Tibial artery (tissue), 4 donors: ENCODE data around the gene SECTM1.
"Not testable (repeated sequence)": the region's sequence is repeated elsewhere in the genome, so short reads cannot be mapped to it uniquely, and the experiment has no call there.

Source experiments
- DNase-seq, 2 donors: peaks; one replicate each; pipeline ENCODE4 v3.0.0-alpha.2; 2019
- H3K27ac ChIP-seq, 2 donors: fragments of 200-600 bp; sonication (generic) in 1 of 2; 1 replicate in 1 of 2; 2 replicates in 1 of 2; pipeline ENCODE4 v1.5.1; 2018 to 2019; ENCODE audit warnings: mild to moderate bottlenecking in 1 of 2
- H3K27me3 ChIP-seq, 2 donors: fragments of 200-600 bp; sonication (generic) in 1 of 2; one replicate each; pipeline versions ENCODE4 v1.5.1 to v1.6.0; 2016 to 2019
- H3K36me3 ChIP-seq, 3 donors: fragments of 200-600 bp; sonication (generic) in 2 of 3; one replicate each; pipeline ENCODE4 v1.5.1; 2016 to 2019; ENCODE audit warnings: mild to moderate bottlenecking in 2 of 3
- H3K4me1 ChIP-seq, 4 donors: fragments of 200-600 bp; sonication (generic) in 2 of 4; 1 replicate in 3 of 4; 2 replicates in 1 of 4; pipeline ENCODE4 v1.5.1; 2016 to 2019
- H3K4me3 ChIP-seq, 2 donors: fragments of 200-600 bp; sonication (generic) in 1 of 2; 1 replicate in 1 of 2; 2 replicates in 1 of 2; pipeline ENCODE4 v1.5.1; 2018 to 2019; ENCODE audit warnings: mild to moderate bottlenecking in 2 of 2
- H3K9me3 ChIP-seq, 3 donors: fragments of 200-600 bp; sonication (generic) in 1 of 3; one replicate each; pipeline ENCODE4 v1.5.1; 2016 to 2019
- intact Hi-C: fragments of 100-400 bp; cut with DNase I; formaldehyde crosslinking; loops from one replicate; pipeline ENCODE4 v1.15.0; 2023; ENCODE audit warnings: low total_unique reads
- TF ChIP-seq, protein P1 (sequence below), 2 experiments: fragments of 200-600 bp in 1 of 2; fragments of 450-650 bp in 1 of 2; IDR thresholded peaks; one replicate each; pipeline ENCODE4 v1.5.1; 2017 to 2019; ENCODE audit warnings: antibody characterized with exemption in 2 of 2, mild to moderate bottlenecking in 1 of 2, moderate library complexity in 1 of 2

Gene SECTM1

DNA sequence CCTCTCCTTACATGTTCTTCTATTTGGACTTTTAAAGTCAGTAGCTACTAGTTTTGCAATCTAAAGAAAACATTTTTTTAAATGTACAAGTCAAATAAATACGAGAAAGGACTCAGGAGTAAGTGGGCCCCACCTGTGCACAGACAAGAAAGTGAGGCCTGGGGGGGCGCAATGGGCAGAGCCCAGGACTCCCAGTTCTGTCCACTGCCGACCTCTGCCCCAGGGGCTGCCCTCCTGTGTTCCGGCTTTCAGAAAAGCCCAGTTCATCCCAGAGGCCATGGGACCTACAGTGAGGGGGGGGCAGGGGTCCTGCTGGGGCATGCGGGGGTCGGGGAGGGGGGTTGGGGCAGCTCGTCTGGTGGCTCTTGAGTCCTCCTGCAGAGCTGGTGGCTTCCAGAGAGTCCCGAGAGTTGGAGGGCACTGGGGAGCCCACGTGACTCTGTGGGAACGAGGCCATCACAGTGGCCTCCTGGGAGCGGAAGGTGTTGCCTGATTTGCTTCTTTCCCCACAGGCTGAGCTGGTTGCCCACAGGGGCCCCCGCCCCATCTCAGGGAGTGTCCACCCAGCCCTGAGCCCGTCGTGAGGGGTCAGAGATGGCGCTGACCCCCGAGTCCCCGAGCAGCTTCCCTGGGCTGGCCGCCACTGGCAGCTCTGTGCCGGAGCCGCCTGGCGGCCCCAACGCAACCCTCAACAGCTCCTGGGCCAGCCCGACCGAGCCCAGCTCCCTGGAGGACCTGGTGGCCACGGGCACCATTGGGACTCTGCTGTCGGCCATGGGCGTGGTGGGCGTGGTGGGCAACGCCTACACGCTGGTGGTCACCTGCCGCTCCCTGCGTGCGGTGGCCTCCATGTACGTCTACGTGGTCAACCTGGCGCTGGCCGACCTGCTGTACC is 40.4 kb upstream of the SECTM1 start:
- TF ChIP-seq, protein P1, sequence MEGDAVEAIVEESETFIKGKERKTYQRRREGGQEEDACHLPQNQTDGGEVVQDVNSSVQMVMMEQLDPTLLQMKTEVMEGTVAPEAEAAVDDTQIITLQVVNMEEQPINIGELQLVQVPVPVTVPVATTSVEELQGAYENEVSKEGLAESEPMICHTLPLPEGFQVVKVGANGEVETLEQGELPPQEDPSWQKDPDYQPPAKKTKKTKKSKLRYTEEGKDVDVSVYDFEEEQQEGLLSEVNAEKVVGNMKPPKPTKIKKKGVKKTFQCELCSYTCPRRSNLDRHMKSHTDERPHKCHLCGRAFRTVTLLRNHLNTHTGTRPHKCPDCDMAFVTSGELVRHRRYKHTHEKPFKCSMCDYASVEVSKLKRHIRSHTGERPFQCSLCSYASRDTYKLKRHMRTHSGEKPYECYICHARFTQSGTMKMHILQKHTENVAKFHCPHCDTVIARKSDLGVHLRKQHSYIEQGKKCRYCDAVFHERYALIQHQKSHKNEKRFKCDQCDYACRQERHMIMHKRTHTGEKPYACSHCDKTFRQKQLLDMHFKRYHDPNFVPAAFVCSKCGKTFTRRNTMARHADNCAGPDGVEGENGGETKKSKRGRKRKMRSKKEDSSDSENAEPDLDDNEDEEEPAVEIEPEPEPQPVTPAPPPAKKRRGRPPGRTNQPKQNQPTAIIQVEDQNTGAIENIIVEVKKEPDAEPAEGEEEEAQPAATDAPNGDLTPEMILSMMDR (IDR thresholded peaks at IDR 0.05) = no peak
- no peak overlapping the region for H3K4me3 ChIP-seq
- intact Hi-C loops = no loop called here
- H3K27ac ChIP-seq = no peak overlapping the region
- H3K9me3 ChIP-seq = no peaks in the 10 kb centered on the region
- no peaks in the 10 kb centered on the region for H3K36me3 ChIP-seq
- DNase-seq = no peak
- peaks cover 0 to 80% of the 10 kb centered on the region in 2 donors for H3K27me3 ChIP-seq
- H3K4me1 ChIP-seq = peaks cover 0 to 25% (median 19%) of the 10 kb centered on the region in 4 donors

DNA sequence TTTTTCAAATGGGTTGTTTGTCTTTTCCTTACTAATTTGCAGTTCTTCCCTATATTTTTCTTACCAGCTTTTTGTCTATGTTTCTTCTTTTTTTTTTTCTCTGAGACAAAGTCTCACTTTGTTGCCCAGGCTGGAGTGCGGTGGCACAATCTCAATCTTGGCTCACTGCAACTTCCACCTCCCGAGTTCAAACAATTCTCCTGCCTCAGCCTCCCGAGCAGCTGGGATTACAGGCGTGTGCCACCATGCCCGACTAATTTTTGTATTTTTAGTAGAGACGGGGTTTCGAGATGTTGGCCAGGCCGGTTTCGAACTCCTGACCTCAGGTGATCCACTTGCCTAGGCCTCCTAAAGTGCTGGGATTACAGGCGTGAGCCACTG is 39.5 kb upstream of the SECTM1 start:
- H3K9me3 ChIP-seq, H3K4me3 ChIP-seq, intact Hi-C loops, H3K36me3 ChIP-seq, DNase-seq, H3K27ac ChIP-seq: not testable (repeated sequence)
- Histone ChIP-seq H3K27me3 (peaks cover 0 to 73% of the 10 kb centered on the region in 2 donors), H3K4me1 (peaks cover 0 to 25% (median 19%) of the 10 kb centered on the region in 4 donors)

DNA sequence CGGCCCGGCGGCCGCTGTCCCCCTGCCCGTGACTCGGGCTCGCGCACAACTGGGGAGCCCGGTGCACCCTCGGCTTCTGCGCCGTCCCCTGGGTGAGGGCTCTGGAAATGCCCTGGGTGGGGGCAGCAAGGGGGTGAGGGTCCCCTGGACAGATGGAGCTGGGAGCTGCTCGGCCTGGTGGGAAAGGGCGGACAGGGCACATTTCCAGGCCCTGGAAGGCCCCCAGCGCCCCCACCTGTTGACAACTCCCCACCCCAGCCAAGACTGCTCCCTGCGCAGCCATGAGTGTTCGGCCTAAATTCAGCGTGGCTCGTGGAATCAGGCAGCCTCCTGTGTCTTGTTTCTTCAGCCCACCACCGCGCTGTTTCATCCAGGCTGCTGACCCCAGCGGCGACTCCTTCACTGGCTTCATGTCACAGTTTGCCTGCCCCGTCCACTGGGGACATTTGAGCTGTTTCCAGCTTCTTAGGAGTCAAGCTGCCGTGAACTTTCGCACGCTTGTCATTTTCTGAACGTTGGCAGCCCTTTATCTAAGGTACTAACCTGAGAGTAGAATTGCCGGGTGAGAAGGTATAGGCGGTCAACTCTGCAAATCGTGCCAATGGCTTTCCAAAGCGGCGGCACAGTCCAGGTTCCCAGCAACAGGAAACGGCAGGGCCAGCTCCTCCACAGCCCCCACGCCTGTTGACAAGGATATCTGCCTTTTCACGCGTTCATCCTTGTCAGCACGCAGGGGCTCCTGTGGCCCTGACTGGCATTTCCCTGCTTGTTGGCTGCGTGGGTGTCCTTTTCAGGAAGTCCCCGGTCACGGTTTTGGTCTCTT is 38.9 kb upstream of the SECTM1 start:
- intact Hi-C loops = no loop called here
- Histone ChIP-seq H3K4me1 (peaks cover 0 to 25% (median 19%) of the 10 kb centered on the region in 4 donors), H3K4me3 (no peak overlapping the region), H3K27ac (no peak overlapping the region), H3K36me3 (no peaks in the 10 kb centered on the region), H3K9me3 (no peaks in the 10 kb centered on the region), H3K27me3 (peaks cover 0 to 74% of the 10 kb centered on the region in 2 donors)
- no peak for DNase-seq
- TF ChIP-seq, protein P1 (IDR thresholded peaks at IDR 0.05) = no peak

DNA sequence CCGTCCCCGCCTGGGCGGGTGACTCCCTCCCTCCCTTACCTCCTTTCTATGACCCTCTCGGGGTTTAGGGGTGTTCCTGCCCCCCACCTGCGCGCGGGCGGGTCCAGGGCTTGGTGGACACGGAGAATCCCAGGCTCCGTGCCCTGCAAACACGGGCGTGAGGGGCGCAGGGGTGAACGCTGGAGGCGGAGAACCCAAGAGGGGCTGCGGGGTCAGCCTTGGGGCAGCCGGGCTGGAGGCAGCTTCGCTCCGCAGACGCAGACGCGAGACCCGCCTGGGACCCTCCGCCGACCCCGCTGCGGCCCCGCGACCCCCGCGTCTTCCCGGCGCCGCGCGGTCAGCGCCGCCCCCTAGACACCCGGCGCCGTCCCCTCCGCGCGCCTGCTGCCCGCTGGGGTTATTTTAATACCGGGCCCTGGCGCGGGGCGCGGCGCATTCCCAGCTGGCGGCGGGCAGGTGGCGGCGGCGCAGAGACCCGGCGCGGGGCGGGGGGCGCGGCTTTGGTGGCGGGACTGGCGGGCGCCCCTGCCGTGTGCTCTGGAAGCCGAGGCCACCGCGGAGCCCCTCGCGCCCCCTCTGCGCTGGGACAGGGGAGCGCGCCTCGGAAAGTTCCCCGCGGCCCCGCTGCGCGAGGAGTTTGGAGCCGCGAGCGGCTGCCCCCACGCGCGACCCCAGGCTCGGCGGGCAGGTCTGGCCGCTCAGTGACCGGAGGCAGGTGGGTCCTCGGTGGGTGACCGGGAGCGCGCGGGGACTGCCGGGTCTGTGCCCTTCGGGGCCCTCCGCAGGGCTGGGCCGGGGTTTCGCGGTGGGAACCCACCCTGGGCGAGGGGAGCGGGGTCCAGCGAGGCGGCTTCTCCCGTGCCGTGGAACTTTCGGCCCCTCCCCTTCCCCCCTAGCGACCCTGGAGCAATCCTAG is 38.0 kb upstream of the SECTM1 start, which contains the start of gene UTS2R:
Gene UTS2R (plus strand): TSS at position 433 of the 916 bp plus-strand sequence. CDS start 2,560 bp downstream, outside the sequence.
- TF ChIP-seq, protein P1 (IDR thresholded peaks at IDR 0.05) = no peak
- Histone ChIP-seq H3K27ac (no peak within 1 kb of the TSS), H3K27me3 (peaks cover 0 to 73% of the 10 kb centered on the region in 2 donors), H3K4me3 (peak within 1 kb of the TSS; percentile 0 to 29), H3K4me1 (peaks cover 0 to 25% (median 19%) of the 10 kb centered on the region in 4 donors), H3K9me3 (no peaks in the 10 kb centered on the region), H3K36me3 (no peaks in the 10 kb centered on the region)
- DNase-seq = no peak
- intact Hi-C loops = no loop called here

DNA sequence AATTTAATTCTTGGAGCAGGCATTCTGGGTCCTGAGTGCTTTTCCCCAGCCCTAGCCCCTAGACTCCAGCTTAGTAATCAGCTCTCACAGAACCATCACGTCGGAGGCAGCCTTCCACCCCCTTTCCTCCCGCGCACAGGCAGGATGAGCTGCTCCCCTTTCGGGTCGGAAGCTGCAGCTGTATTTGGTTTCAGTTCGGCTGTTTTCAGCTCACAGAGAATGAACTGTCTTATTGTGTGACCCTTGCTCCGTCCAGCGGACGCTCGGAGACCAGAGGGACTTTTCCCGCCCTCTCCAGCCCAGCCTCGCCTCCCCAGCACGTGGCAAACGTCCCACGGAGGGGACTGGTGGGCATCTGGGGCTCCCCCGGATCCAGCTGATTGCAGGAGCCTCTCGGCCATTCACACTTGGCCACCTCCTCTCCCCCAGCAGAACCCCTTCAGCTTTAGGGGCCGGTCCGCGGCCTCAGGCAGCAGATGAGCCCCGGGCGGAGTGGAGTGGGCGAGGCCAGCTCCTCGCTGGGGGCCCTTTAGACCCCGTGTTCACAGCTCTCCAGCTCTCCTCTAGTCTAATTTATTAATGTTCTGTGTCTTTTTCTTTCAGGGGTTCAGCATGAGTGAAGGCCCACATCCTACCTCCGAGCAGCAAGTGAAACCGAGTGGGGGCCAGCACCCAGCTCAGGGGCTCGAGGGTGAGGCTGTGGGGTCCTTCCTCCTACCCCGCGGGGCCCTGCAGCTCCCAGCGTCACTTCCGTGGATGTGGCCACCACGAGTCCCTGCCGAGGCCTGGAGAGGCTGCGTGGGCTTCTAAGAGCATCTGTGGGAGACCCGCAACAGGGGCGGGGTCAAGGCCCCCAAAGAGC is 37.1 kb upstream of the SECTM1 start:
- H3K9me3 ChIP-seq = no peaks in the 10 kb centered on the region
- DNase-seq = no peak

More for the DNA sequence above, 37.1 kb upstream of the SECTM1 start:
- H3K27ac ChIP-seq = no peak overlapping the region
- no peaks in the 10 kb centered on the region for H3K36me3 ChIP-seq
- peaks cover 0 to 66% of the 10 kb centered on the region in 2 donors for H3K27me3 ChIP-seq
- peak overlapping the region; percentile 0 to 29 for H3K4me3 ChIP-seq
- H3K4me1 ChIP-seq = peaks cover 0 to 25% (median 19%) of the 10 kb centered on the region in 4 donors
- TF ChIP-seq, protein P1 (IDR thresholded peaks at IDR 0.05) = no peak
- intact Hi-C loops = no loop called here
